Measurements from ENCODE around the gene OCLN. TPM values are rescaled to one million over a fixed set of nuclear protein-coding genes. Genes with fewer than 3 reads are reported as not detected.

The OCLN gene
- total RNA-seq, 1 donor from 2014 or later, result 12.8 TPM

DNA sequence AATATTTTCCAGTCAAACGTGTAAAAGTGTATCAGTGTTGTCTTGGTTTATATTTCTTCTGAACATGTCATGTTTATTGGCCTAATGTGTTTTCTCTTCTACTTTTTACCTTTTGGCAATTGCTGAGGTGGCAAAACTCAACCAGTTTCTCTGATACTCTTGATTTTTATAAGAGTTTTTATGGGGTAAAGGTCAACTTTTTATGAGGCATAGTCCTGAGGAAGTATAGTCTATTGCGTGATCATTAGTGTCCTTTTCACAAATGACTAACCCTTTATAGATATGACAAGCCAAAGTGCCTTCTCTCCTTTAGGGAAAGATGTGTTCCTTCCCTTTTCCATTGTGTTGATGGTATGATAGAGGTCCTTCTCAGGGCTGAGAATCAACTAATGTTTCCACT, 32.9 kb downstream of the OCLN start:
- intact Hi-C loops (cut with DNase I), result no loop called here
- Histone ChIP-seq H3K9me3 (no peaks in the 10 kb centered on the region), H3K4me3 (no peak overlapping the region), H3K27me3 (no peaks in the 10 kb centered on the region), H3K27ac (no peak overlapping the region), H3K4me1 (peaks cover 6% of the 10 kb centered on the region), H3K36me3 (no peaks in the 10 kb centered on the region)
- DNase-seq (ENCODE audit: extremely low spot score in 2 of 2), result no peak
- TF ChIP-seq, protein P1, sequence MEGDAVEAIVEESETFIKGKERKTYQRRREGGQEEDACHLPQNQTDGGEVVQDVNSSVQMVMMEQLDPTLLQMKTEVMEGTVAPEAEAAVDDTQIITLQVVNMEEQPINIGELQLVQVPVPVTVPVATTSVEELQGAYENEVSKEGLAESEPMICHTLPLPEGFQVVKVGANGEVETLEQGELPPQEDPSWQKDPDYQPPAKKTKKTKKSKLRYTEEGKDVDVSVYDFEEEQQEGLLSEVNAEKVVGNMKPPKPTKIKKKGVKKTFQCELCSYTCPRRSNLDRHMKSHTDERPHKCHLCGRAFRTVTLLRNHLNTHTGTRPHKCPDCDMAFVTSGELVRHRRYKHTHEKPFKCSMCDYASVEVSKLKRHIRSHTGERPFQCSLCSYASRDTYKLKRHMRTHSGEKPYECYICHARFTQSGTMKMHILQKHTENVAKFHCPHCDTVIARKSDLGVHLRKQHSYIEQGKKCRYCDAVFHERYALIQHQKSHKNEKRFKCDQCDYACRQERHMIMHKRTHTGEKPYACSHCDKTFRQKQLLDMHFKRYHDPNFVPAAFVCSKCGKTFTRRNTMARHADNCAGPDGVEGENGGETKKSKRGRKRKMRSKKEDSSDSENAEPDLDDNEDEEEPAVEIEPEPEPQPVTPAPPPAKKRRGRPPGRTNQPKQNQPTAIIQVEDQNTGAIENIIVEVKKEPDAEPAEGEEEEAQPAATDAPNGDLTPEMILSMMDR (IDR thresholded peaks at IDR 0.05), result no peak
- no peak for TF ChIP-seq POLR2A (IDR thresholded peaks at IDR 0.05)
- TF ChIP-seq POLR2AphosphoS5 (IDR thresholded peaks at IDR 0.05; ENCODE audit: insufficient read depth in 1 of 2, low read depth in 1 of 2), result no peak

DNA sequence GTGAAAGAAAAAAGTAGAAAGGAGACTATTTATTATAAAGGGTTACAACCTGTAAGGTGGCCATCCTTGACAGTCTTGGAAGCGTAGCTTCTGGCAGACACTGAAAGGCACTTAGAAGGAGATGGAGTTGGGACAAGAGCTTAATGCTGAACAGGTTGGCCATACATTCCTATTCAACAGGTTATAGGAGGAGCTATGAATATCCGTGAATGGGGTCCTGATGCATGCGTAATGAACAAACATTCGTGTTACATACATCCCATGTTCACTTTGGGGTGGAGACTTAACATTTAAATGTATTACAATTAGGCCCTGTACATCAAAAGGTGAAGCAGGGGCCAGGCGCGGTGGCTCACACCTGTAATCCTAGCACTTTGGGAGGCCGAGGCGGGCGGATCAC, 34.1 kb downstream of the OCLN start:
- no peak for DNase-seq (ENCODE audit: extremely low spot score in 2 of 2)

DNA sequence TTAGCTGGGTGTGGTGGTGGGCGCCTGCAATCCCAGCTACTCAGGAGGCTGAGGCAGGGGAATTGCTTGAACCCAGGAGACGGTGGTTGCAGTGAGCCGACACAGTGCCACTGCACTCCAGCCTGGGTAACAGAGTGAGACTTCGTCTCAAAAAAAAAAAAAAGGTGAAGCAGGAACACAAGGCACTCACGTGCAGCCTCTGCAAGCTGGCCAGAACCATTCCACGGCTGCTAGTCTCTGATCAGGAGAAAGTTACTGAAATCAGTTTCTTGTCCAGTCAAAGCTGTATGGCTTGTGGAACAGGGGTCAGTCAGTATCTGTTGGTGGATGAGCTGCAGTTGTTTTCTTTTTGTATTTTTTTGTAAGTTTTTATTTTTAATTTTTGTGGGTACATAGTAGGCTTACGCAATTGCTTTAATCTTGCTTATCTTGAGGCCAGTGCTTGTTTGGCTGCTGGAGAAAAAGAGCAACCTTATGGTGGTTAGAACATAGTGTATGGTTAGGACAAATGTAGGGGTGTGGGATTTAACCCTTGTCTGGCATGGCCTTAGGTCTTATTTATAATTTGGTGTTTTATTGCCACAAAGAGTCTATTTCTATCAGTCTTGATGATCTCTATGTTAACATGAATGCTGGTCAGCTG, 34.7 kb downstream of the OCLN start:
- Histone ChIP-seq H3K27me3 (no peaks in the 10 kb centered on the region), H3K36me3 (no peaks in the 10 kb centered on the region), H3K27ac (no peak overlapping the region), H3K4me1 (no peaks in the 10 kb centered on the region), H3K9me3 (no peaks in the 10 kb centered on the region), H3K4me3 (no peak overlapping the region)
- TF ChIP-seq POLR2A (IDR thresholded peaks at IDR 0.05) (no peak), POLR2AphosphoS5 (IDR thresholded peaks at IDR 0.05; ENCODE audit: insufficient read depth in 1 of 2, low read depth in 1 of 2) (no peak)
- TF ChIP-seq, protein P1 (IDR thresholded peaks at IDR 0.05), result no peak
- DNase-seq (ENCODE audit: extremely low spot score in 2 of 2), result no peak
- intact Hi-C loops (cut with DNase I), result no loop called here

More for the DNA sequence above, 34.1 kb downstream of the OCLN start:
- H3K4me3 ChIP-seq, result no peak overlapping the region
- TF ChIP-seq, protein P1 (IDR thresholded peaks at IDR 0.05), result no peak
- TF ChIP-seq POLR2A (IDR thresholded peaks at IDR 0.05) (no peak), POLR2AphosphoS5 (IDR thresholded peaks at IDR 0.05; ENCODE audit: insufficient read depth in 1 of 2, low read depth in 1 of 2) (no peak)
- H3K27me3 ChIP-seq, result no peaks in the 10 kb centered on the region
- H3K4me1 ChIP-seq, result no peaks in the 10 kb centered on the region
- no peaks in the 10 kb centered on the region for H3K9me3 ChIP-seq
- H3K27ac ChIP-seq, result no peak overlapping the region
- H3K36me3 ChIP-seq, result no peaks in the 10 kb centered on the region
- intact Hi-C loops (cut with DNase I), result no loop called here

DNA sequence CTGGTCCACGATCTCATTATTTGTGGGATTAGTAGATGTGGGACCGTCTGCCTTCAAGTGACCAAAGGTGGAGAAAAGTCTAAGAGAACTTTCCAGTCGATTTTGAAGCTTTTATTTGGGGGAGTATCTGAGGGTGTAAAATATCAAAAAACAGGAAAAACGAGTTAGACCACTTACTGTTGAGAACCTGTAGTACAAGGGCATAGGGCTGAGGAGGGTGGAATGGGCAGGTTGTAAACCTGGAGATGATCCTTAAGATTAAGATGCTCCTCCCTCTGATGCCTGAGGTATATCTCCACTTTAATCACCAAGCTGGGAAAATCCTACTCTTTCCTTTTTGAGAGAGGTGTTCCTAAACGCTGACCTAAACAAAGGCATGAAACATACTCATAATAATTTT, 35.4 kb downstream of the OCLN start:
- intact Hi-C loops (cut with DNase I), result no loop called here
- Histone ChIP-seq H3K27me3 (no peaks in the 10 kb centered on the region), H3K4me1 (no peaks in the 10 kb centered on the region), H3K4me3 (no peak overlapping the region), H3K36me3 (no peaks in the 10 kb centered on the region), H3K27ac (no peak overlapping the region), H3K9me3 (no peaks in the 10 kb centered on the region)
- DNase-seq (ENCODE audit: extremely low spot score in 2 of 2), result no peak
- TF ChIP-seq POLR2AphosphoS5 (IDR thresholded peaks at IDR 0.05; ENCODE audit: insufficient read depth in 1 of 2, low read depth in 1 of 2), result no peak
- no peak for TF ChIP-seq POLR2A (IDR thresholded peaks at IDR 0.05)

DNA sequence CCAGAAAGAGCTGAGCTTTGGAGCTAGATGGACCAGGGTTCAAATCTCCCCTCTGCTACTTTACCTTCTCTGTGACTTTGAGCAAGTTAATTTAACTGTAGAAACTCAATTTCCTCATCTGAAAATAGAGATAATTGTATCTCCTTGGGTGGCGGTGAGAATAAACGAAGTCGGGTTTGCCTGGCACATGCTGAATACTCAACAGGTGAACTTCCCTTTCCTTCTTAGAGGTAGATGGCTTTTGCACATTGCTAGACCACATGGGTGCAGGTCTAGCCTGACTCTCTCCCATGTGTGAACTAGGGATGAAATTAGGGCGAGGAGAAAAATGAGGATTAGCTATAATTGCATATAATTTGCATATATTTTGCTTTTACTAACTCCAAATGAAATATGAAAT, 36.0 kb downstream of the OCLN start:
- intact Hi-C loops (cut with DNase I), result no loop called here
- Histone ChIP-seq H3K36me3 (no peaks in the 10 kb centered on the region), H3K4me1 (no peaks in the 10 kb centered on the region), H3K4me3 (no peak overlapping the region), H3K27me3 (no peaks in the 10 kb centered on the region), H3K9me3 (no peaks in the 10 kb centered on the region), H3K27ac (no peak overlapping the region)
- TF ChIP-seq POLR2A (IDR thresholded peaks at IDR 0.05) (no peak), POLR2AphosphoS5 (IDR thresholded peaks at IDR 0.05; ENCODE audit: insufficient read depth in 1 of 2, low read depth in 1 of 2) (no peak)
- TF ChIP-seq, protein P1 (IDR thresholded peaks at IDR 0.05), result no peak
- DNase-seq (ENCODE audit: extremely low spot score in 2 of 2), result no peak
